ENCODE data around the gene IFI27L1.

GRCh38 chr14:94046696-94047250 lies 34.3 kb upstream of the IFI27L1 start:
- TF ChIP-seq CTCF (IDR thresholded peaks at IDR 0.05) (no peak), EZH2 (IDR thresholded peaks at IDR 0.05; ENCODE audit: borderline replicate concordance, insufficient read depth, low read depth, low read length, poor library complexity, severe bottlenecking) (no peak)

Measured in B cell (primary cell).